Fibroblast of skin of scalp (primary cell): ENCODE data around the gene LYPD6. TPM values are rescaled to one million over a fixed set of nuclear protein-coding genes. Genes with fewer than 3 reads are reported as not detected.
"Not testable (repeated sequence)": the region's sequence is repeated elsewhere in the genome, so short reads cannot be mapped to it uniquely, and the experiment has no call there.

Source experiments
- DNase-seq: peaks from one replicate; pipeline ENCODE4 v3.0.0-alpha.2; 2013
- polyA plus RNA-seq, 2 experiments: library from polyadenylated mRNA; unstranded; fragments of 120-200 nt; gene quantifications; one replicate each; pipeline ENCODE4 v1.2.1, GENCODE V29; 2013; ENCODE audit not compliant: insufficient read length in 2 of 2

The LYPD6 gene
- 2.4 TPM for polyA plus RNA-seq (2013, experiment 1 of 2; ENCODE audit: insufficient read length)
- polyA plus RNA-seq (2013, experiment 2 of 2; ENCODE audit: insufficient read length): 2.5 TPM

DNA sequence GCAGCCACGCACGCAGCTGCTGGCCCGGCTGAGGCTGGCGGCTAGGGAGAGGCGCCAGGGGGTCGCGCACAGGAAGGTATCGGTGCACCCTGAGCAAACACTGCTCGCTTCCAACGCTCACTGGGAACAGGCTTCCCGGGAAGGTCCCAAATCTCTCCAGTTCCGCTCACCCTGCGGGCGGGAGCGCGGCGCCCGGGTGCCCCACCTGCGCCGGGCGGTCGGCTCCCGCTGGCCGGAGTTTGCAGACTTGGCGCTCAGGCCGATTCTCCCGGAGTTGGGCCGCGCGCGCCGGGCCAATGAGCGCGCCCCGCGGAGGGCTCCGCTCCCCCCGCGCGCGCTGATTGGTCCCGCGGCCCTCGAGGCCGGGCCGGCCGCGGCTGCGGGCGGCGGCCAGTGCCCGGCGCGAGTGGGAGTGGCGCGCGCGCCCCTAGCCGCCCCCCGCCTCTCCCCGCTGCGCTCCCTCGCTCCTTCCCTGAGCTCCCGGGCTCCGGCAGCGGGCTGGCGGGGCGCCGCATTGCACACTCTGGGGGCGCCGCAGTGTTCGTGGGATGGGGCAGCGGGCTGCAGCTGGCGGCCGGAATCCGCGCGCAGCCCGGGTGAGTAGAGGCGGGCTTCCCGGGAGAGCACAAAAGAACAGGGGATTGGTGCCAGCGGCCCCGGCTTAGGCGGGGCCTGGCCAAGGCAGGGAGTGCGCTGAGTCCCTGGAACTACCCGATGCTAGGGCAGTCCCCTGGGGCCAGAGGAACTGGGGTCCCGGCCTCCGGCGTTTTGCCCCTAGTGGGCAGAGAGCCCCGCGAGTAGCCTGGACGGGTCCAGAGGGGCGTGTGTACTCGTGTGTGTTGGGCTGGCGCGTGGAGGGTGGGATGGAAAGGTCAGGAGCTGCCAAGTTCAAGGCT, at the start of gene LYPD6:
Gene LYPD6, plus strand, starts transcription at position 461 of the 896 bp plus-strand sequence. CDS start 107,122 bp downstream, outside the sequence.
- peak; percentile 78 for DNase-seq

GRCh38 chr2:149281441-149281840, 48.9 kb upstream of the LYPD6 start:
- no peak for DNase-seq

- DNase-seq: no peak
Observed at GRCh38 chr2:149290662-149291061, 39.7 kb upstream of the LYPD6 start.

GRCh38 chr2:149291881-149292280, 38.5 kb upstream of the LYPD6 start:
- DNase-seq: peak; percentile 22

DNA sequence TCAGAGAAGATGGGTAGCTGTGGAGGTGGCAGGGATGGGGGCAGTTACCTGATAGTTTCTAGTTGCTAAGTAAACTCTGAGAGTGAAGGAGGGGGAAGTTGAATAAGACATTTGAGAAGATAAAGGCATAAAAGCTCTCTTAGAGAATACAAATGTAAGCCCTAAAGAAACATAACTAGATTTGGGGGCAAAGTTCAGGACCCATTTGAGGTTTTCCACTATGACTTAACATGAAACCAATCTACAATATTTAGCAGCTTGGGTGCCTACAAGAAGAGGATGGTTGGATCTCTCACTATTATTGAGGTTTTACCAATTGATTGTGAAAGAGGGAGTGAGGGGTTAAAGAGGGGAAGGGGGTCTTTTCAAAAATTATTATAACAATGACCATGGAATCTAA, 34.4 kb upstream of the LYPD6 start:
- no peak for DNase-seq

GRCh38 chr2:149307014-149307413, 23.4 kb upstream of the LYPD6 start:
- no peak for DNase-seq

DNA sequence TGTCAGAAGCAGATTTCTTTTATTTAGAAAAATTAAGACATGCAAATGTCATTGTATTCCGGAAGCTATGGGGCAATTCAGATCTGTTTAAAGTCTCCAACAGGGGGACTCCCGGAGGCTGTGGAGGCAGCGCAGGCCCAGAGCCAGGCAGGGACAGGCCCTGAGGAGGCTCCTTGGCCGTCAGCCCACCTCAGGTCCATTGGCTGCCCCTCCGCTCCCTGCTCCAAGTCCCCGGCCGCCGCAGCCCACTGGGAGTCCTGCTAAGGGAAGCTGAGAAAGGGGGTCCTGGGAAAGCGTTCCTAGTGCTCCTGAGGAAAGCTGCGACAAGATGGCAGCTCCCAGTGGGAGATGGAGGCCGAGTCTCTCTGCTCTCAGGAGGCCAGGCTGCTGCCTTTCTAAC, 20.0 kb upstream of the LYPD6 start:
- no peak for DNase-seq

DNA sequence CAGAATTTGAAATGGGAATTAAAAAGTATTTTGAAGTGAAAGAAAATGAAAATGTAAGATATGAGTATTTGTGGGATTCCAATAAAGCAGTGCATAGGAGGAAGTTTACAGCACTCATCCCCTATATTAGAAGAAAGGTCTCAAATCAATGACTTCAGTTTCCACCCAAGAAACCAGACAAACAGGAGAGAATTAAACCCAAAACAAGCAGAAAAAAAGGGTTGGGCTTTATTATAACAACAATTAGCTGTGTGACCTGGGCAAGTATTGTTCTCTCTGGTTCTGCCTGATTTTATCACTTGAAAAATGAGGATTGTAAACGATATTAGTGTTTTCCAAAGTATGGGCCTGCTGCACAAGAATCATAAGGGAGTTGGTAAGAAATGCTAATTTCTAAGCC, 18.3 kb upstream of the LYPD6 start:
- no peak for DNase-seq

DNA sequence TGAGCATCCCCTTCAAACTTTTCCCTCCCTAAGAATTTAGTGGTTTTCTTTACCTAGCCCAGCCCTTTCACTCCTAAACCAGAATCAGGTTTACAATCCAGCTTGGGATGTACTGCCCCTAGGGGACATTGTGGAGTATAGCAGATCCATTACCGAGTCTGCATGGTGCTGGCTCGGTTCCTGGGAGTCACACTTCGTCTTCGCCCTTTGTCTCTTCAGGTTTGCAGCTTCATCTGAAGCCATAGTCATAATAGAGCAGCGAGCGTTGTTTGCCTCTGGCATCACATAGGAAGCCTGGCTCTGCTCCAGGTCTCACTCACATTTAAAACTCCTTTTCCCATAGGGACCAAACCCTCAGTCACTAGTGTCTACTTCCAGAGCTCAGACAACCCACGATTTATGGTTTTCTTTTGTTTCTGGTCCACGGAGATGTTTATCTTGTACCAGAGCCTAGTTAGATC, 16.8 kb upstream of the LYPD6 start:
- DNase-seq: peak; percentile 29

GRCh38 chr2:149314687-149315086, 15.7 kb upstream of the LYPD6 start:
- no peak for DNase-seq

DNA sequence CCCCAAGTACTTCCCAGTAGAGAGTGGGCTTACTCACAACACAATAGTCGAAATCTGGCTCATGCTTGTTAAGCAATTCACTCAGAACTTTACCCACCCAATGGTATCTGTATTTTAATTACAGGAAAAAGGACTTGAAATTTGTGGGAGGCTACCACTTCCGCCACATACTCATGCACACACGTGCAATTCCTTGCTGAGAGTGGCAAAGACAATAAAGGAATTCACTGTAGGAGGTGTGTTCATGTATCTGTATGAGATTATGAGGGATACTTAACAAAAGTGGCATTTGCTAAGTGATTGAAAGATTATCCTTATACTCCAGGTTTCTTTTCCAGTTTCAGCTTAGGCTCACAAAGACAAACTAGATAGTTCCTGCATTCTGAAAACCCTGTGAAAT, 14.9 kb upstream of the LYPD6 start:
- no peak for DNase-seq

- not testable (repeated sequence) for DNase-seq
Observed at GRCh38 chr2:149318566-149318965, 11.8 kb upstream of the LYPD6 start.

GRCh38 chr2:149320362-149320761, 10.0 kb upstream of the LYPD6 start:
- no peak for DNase-seq

DNA sequence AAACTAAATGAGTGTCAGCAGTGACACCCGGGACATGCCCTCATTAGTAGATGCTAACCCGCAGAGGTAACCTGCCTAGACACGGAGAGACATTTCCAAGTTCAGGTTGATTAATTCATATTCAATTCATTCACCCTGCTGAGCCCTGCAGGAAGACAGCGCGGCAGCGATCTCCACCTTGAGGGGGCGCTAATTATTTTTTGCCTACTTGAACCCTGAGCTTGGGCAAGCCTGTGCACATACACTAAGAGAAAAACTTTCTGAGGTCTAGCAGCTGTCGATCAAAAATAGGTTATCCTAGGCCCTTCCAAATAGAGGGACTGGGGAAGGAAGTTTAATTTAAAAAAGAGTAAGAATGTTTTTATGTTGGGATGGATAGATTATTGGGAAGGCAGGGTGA, 1.3 kb upstream of the LYPD6 start:
- no peak for DNase-seq

- peak; percentile 55 for DNase-seq
Observed at GRCh38 chr2:149329489-149330126, 779 bp upstream of the LYPD6 start.

- no peak for DNase-seq
Observed at GRCh38 chr2:149331023-149331400, 625 bp downstream of the LYPD6 start.

- DNase-seq: no peak
Observed at GRCh38 chr2:149332364-149332763, 2.0 kb downstream of the LYPD6 start.

DNA sequence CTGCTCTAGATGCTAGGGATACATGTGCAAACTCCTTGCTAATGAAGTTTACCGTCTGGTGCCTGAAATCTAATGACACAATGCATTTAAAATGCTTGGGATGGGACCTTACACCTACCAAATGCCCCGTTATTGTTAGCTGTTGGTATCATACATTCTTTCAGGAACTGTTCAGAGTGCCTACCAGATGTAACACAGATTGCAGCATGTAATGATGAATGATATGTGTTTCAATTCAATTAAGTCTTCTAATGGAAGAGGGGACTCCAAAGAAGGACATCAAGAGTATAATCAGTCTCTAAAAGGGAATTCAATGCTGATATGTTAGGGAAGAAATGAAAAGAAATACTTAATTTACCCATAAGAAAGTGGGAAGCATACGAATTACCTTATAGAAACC, 3.2 kb downstream of the LYPD6 start:
- no peak for DNase-seq

GRCh38 chr2:149334156-149334555, 3.8 kb downstream of the LYPD6 start:
- no peak for DNase-seq

DNA sequence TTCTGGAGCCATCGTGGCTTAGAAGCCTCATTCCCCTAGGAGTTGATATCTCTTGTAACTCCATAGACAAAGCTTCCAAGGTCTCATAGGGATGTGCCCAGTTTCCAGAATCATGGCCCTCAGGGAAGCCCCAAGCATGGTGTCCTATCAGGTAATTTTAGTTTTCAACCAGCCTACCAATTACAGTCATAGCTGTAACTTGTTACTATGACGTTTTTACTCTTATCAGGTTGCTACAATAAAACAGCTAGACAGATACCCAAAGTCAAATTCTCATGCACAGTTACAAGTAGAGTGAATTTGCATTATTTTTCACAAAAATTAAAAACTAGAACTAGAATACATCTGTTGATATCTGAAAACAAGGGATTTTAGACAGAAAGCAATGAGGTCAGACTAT, 8.9 kb downstream of the LYPD6 start:
- DNase-seq: no peak

- DNase-seq: no peak
Observed at GRCh38 chr2:149342509-149342908, 12.1 kb downstream of the LYPD6 start.

- DNase-seq: no peak
Observed at GRCh38 chr2:149344105-149344504, 13.7 kb downstream of the LYPD6 start.

DNA sequence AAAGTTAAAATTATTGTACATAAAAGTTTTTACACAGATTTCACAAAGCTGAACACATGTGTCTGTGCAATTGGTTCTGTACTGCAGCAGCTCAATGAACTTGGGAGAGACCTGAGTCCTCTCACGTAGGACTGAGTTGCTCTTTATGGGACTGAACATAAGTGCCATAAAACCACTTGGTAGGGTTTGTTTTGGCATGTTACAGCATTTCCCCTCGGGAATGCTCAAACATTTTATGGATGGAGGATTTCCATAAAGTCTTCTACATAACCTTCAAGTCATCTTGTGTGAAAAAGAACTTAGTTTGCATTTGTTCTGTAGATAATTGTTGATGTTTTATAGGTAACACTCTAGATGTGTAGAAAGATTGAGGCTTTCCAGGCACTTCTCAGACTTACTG, 15.9 kb downstream of the LYPD6 start:
- no peak for DNase-seq

- DNase-seq: no peak
Observed at GRCh38 chr2:149348291-149348690, 17.9 kb downstream of the LYPD6 start.
